ENCODE measurements around the gene GALNT17. TPM values are rescaled to one million over a fixed set of nuclear protein-coding genes. Genes with fewer than 3 reads are reported as not detected.
A peak's percentile ranks its signal among the peaks of the same experiment; 100 is the strongest.

GALNT17 gene
- total RNA-seq (2021) (not detected in 2 replicates), Bru-seq, nascent RNA (percentile 0 among the genes with signal in this experiment), BruChase-seq, experiment 1, labeled RNA remaining after a 2-hour chase (percentile 0 among the genes with signal in this experiment), BruChase-seq, experiment 2, labeled RNA remaining after a 6-hour chase (not detected)
- long read RNA-seq: 0 reads

GRCh38 chr7:71132127-71132376 lies at the start of gene GALNT17:
TSS of gene GALNT17 (plus strand) at chr7:71132144.
- H3K4me3 ChIP-seq: no peak within 1 kb of the TSS
- POLR2A ChIA-PET (ENCODE audit: unreplicated experiment): no interaction called here
- intact Hi-C loops (cut with micrococcal nuclease; ENCODE audit: unreplicated experiment): no loop called here

DNA sequence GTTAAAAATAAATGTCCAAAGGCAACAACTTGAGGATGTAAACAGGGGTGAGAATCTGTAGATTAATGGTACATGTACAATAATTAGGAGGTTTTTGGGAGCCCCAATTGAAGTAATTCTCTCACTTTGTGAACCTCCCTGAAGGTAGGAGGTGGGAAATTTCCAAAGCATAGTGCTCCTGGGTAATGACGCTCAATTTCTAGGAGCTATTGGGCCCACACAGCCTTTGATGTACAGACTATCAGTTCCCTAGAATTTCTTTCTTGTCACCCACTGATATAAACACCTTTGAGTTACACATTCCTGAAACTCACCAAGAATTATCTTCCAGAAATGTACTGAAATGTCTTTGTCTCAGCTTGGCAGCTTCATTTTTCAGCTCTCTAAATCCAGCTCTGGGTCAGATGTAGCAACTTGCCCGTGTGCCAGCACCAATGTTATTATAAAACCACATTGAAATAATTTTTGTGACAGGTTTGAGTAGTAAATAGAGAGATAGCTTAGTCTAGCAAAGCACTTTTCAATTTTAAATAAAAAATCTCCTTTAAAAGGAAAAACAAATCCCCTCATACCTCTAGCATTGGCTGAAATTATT lies 36.6 kb upstream of the GALNT17 start:
- Histone ChIP-seq H3F3A (ENCODE audit: insufficient read depth, low read depth) (no peaks in the 10 kb centered on the region), H3K4me2 (no peak overlapping the region), H3K4me1 (replicated peaks; ENCODE audit: insufficient read depth) (no peaks in the 10 kb centered on the region), H3K27ac (no peak overlapping the region), H3K36me3 (ENCODE audit: low read depth) (no peaks in the 10 kb centered on the region), H3K4me3 (no peak overlapping the region), H3K27me3 (ENCODE audit: insufficient read depth, low read depth) (no peaks in the 10 kb centered on the region), H3K9me3 (ENCODE audit: insufficient read depth, low read depth) (no peaks in the 10 kb centered on the region), H3K79me2 (ENCODE audit: low read depth) (no peaks in the 10 kb centered on the region), H3K9me2 (ENCODE audit: insufficient read depth) (no peaks in the 10 kb centered on the region), H2AFZ (no peak overlapping the region), H4K20me1 (ENCODE audit: insufficient read depth) (no peaks in the 10 kb centered on the region)
- BruUV-seq (replicated peaks): no TSS peak
- no peak for DNase-seq
- POLR2A ChIA-PET (ENCODE audit: unreplicated experiment): no interaction called here
- no peak for TF ChIP-seq EZH2 (IDR thresholded peaks at IDR 0.05; ENCODE audit: low read depth)
- TF ChIP-seq, protein P1, sequence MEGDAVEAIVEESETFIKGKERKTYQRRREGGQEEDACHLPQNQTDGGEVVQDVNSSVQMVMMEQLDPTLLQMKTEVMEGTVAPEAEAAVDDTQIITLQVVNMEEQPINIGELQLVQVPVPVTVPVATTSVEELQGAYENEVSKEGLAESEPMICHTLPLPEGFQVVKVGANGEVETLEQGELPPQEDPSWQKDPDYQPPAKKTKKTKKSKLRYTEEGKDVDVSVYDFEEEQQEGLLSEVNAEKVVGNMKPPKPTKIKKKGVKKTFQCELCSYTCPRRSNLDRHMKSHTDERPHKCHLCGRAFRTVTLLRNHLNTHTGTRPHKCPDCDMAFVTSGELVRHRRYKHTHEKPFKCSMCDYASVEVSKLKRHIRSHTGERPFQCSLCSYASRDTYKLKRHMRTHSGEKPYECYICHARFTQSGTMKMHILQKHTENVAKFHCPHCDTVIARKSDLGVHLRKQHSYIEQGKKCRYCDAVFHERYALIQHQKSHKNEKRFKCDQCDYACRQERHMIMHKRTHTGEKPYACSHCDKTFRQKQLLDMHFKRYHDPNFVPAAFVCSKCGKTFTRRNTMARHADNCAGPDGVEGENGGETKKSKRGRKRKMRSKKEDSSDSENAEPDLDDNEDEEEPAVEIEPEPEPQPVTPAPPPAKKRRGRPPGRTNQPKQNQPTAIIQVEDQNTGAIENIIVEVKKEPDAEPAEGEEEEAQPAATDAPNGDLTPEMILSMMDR (conservative IDR thresholded peaks at IDR 0.05): no peak
- intact Hi-C loops (cut with micrococcal nuclease; ENCODE audit: unreplicated experiment): no loop called here
- CTCF ChIA-PET: no interaction called here

More at GRCh38 chr7:71132127-71132376, at the start of gene GALNT17:
- Histone ChIP-seq H2AFZ (no peak within 1 kb of the TSS), H3K79me2 (ENCODE audit: low read depth) (no peaks in the 10 kb centered on the region), H3K9me3 (ENCODE audit: insufficient read depth, low read depth) (no peaks in the 10 kb centered on the region), H4K20me1 (ENCODE audit: insufficient read depth) (no peaks in the 10 kb centered on the region), H3K27ac (no peak within 1 kb of the TSS), H3K36me3 (ENCODE audit: low read depth) (no peaks in the 10 kb centered on the region), H3K4me2 (no peak within 1 kb of the TSS), H3K9me2 (ENCODE audit: insufficient read depth) (no peaks in the 10 kb centered on the region), H3K4me1 (replicated peaks; ENCODE audit: insufficient read depth) (no peaks in the 10 kb centered on the region), H3F3A (ENCODE audit: insufficient read depth, low read depth) (no peaks in the 10 kb centered on the region), H3K27me3 (ENCODE audit: insufficient read depth, low read depth) (no peaks in the 10 kb centered on the region)
- BruUV-seq (replicated peaks): no TSS peak
- no peak for DNase-seq
- TF ChIP-seq, protein P1 (conservative IDR thresholded peaks at IDR 0.05): no peak
- TF ChIP-seq EZH2 (IDR thresholded peaks at IDR 0.05; ENCODE audit: low read depth): no peak
- CTCF ChIA-PET: no interaction called here

DNA sequence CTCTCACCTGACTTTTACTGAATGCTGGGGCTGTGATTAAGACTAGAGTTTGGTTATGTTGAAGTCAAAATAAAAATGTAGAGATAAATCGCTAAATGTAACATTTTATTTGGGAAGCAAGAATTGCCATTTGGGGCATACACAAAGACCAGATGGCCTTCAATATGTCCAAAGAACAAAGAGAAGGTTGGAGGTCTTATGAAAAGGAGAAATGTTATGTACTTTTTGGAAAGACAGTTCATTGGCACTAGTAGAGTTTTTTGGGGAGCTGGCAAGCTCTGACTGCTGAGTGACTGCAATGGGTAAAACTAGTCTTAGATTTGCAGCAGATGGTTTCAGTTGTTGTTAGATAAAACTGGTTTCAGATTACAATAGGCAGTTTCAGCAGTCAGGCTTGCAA lies 35.6 kb upstream of the GALNT17 start:
- Histone ChIP-seq H3K4me3 (no peak overlapping the region), H3K27me3 (ENCODE audit: insufficient read depth, low read depth) (no peaks in the 10 kb centered on the region), H3K27ac (no peak overlapping the region), H3K4me2 (no peak overlapping the region), H3K4me1 (replicated peaks; ENCODE audit: insufficient read depth) (no peaks in the 10 kb centered on the region), H3F3A (ENCODE audit: insufficient read depth, low read depth) (no peaks in the 10 kb centered on the region), H3K9me2 (ENCODE audit: insufficient read depth) (no peaks in the 10 kb centered on the region), H3K36me3 (ENCODE audit: low read depth) (no peaks in the 10 kb centered on the region), H4K20me1 (ENCODE audit: insufficient read depth) (no peaks in the 10 kb centered on the region), H3K79me2 (ENCODE audit: low read depth) (no peaks in the 10 kb centered on the region), H3K9me3 (ENCODE audit: insufficient read depth, low read depth) (no peaks in the 10 kb centered on the region), H2AFZ (no peak overlapping the region)
- ChIA-PET CTCF (no interaction called here), POLR2A (ENCODE audit: unreplicated experiment) (no interaction called here)
- TF ChIP-seq, protein P1 (conservative IDR thresholded peaks at IDR 0.05): no peak
- TF ChIP-seq EZH2 (IDR thresholded peaks at IDR 0.05; ENCODE audit: low read depth): no peak
- no TSS peak for BruUV-seq (replicated peaks)
- DNase-seq: no peak
- intact Hi-C loops (cut with micrococcal nuclease; ENCODE audit: unreplicated experiment): no loop called here
